Mesodermal cell (in vitro differentiated cells): ENCODE measurements around the gene PPY.
"Not testable (repeated sequence)": the region's sequence is repeated elsewhere in the genome, so short reads cannot be mapped to it uniquely, and the experiment has no call there.

ENCODE experiments used
- H3K27ac ChIP-seq: 2 replicates; pipeline ENCODE4 v1.7.0; 2013; ENCODE audit warnings: mild to moderate bottlenecking, low read depth, low read length, moderate library complexity; ENCODE audit not compliant: severe bottlenecking
- H3K36me3 ChIP-seq: 2 replicates; pipeline ENCODE4 v1.7.1; 2013; ENCODE audit warnings: mild to moderate bottlenecking, low read length, moderate library complexity; ENCODE audit not compliant: control insufficient read depth, insufficient read depth
- H3K4me1 ChIP-seq: one replicate; pipeline ENCODE4 v1.7.1; 2013; ENCODE audit warnings: mild to moderate bottlenecking, low read length; ENCODE audit not compliant: insufficient read depth, control insufficient read depth, poor library complexity, severe bottlenecking
- H3K4me3 ChIP-seq: 2 replicates; pipeline ENCODE4 v1.7.0; 2013; ENCODE audit warnings: low read length, control low read depth, mild to moderate bottlenecking; ENCODE audit not compliant: insufficient read depth, poor library complexity, severe bottlenecking; ENCODE audit errors: extremely low read depth
- H3K9me3 ChIP-seq: 2 replicates; pipeline ENCODE4 v1.7.1; 2013; ENCODE audit warnings: mild to moderate bottlenecking, low read length, moderate library complexity; ENCODE audit not compliant: control insufficient read depth
- WGBS, 2 experiments: methylation state at CpG; one replicate each; pipeline ENCODE4 v1.1.5; 2013; ENCODE audit warnings: missing lambda C conversion rate in 2 of 2; ENCODE audit not compliant: insufficient coverage in 2 of 2; 5-methylcytosine and 5-hydroxymethylcytosine counted together

The PPY gene

DNA sequence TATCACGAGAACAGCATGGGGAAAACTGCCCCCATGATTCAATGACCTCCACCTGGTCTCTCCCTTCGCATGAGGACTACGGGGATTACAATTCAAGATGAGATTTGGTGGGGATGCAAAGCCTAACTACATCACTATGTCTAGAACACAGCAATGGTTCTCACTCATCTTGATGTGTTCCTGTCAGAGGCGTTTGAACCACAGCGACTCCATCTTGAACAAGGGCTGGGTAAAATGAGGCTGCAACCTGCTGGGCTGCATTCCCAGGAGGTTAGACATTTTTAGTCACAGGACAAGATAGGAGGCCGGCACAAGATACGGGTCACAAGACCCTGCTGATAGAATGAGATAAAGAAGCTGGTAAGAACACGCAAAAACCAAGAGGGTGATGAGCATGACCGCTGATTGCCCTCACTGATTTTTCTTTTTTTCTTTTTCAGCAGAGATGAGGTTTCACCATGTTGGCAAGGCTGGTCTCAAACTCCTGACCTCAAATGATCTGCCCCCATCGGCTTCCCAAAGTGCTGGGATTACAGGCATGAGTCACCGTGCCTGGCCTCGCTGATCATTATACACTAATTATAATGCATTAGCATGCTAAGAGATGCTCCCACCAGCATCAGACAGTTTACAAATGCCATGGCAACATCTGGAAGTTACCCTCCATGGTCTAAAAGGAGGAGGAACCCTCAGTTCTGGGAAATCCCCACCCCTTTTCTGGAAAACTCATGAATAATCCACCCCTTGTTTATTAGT, 3.0 kb upstream of the PPY start:
- H3K36me3 ChIP-seq: no peaks in the 10 kb centered on the region
- H3K4me1 ChIP-seq: no peaks in the 10 kb centered on the region
- no peak overlapping the region for H3K27ac ChIP-seq
- 92% methylated on average over 8 to 10 of the region's 12 CpGs for WGBS, 2 experiments
- no peak overlapping the region for H3K4me3 ChIP-seq
- no peaks in the 10 kb centered on the region for H3K9me3 ChIP-seq

DNA sequence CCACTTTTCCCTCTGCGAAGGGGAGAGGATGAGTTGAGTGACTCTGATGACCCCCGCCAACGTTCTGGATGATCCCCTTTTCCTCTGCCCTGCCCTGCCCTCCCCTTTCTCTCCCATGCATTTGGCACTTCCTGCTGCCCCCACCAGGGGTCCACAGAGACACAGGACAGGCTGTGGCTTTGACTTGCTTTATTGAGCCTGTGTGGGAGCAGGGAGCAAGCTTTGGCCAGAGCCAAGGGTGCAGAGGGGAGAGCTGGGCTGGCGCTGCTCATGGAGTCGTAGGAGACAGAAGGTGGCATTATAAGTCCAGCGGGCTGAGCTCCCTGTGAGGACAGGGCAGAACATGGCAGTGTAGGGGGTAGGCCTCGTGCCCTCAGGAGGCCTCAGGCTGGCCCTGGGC, 1.6 kb downstream of the PPY start:
- Histone ChIP-seq H3K36me3 (no peaks in the 10 kb centered on the region), H3K27ac (no peak overlapping the region), H3K9me3 (no peaks in the 10 kb centered on the region), H3K4me1 (no peaks in the 10 kb centered on the region), H3K4me3 (no peak overlapping the region)
- 54% methylated on average over 2 of the region's 7 CpGs; no CpG with 5 or more reads in 1 of the 2 experiments for WGBS, 2 experiments

DNA sequence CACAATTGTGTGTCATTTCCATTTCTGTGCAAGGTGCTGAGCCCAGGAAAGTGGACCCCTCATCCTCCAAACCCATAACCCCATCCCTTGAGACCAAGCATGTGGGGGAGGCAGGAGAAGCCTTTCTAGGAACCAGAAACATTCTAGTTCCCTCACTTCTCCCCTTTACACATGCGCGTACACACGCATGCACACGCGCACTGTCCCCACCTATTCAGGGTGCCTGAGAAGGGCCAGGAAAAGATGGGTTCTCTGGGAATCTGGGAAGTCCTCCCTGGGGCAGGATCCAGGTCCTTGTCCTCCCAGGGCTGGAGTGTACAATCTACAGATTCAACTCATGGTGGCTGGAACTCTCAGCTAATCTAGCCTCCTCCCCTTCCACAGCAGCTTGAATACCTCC, 2.4 kb downstream of the PPY start:
- Histone ChIP-seq H3K9me3 (no peaks in the 10 kb centered on the region), H3K27ac (no peak overlapping the region)
- 96% methylated on average over 5 of the region's 5 CpGs; no CpG with 5 or more reads in 1 of the 2 experiments for WGBS, 2 experiments

DNA sequence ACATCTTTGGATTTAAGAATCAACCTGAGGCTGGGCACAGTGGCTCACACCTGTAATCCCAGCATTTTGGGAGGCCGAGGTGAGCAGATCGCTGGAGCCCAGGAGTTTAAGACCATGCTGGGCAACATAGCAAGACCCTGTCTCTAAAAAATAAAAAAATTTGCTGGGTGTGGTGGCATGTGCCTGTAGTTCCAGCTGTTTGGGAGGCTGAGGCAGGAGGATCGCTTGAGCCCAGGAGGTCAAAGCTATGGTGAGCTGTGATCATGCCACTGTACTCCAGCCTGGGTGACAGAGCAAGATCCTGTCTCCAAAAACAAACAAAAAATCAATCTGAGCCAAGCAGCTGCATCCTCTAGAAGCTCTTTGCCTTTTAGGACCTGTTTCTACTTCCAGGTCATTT, 2.8 kb downstream of the PPY start:
- WGBS, 2 experiments: 89 to 100% methylated on average over 2 to 3 of the region's 3 CpGs
- not testable (repeated sequence) for H3K27ac ChIP-seq, H3K4me3 ChIP-seq, H3K36me3 ChIP-seq, H3K4me1 ChIP-seq, H3K9me3 ChIP-seq

More for the DNA sequence above, 2.4 kb downstream of the PPY start:
- H3K4me1 ChIP-seq: no peaks in the 10 kb centered on the region
- H3K4me3 ChIP-seq: no peak overlapping the region
- no peaks in the 10 kb centered on the region for H3K36me3 ChIP-seq

DNA sequence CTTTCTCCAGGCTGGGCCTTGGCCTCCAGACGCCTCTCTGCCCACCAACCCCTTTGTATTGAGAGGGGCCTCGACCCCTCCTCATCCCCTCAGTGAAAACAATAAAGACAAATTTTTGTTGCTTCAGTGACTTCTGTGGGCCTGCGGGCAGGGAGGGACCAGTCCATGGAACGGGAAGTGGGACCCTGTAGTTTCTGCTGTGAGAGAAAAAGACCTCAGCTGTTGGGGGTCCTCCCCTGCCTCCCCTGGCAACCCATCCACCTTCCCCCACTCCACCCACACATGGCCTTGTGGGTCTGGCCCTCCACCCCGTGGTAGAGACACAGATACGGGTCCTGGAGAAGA, 3.5 kb downstream of the PPY start:
- 80 to 82% methylated on average over 2 of the region's 6 CpGs for WGBS, 2 experiments
- Histone ChIP-seq H3K4me1 (no peaks in the 10 kb centered on the region), H3K9me3 (no peaks in the 10 kb centered on the region), H3K36me3 (no peaks in the 10 kb centered on the region), H3K4me3 (no peak overlapping the region), H3K27ac (no peak overlapping the region)

DNA sequence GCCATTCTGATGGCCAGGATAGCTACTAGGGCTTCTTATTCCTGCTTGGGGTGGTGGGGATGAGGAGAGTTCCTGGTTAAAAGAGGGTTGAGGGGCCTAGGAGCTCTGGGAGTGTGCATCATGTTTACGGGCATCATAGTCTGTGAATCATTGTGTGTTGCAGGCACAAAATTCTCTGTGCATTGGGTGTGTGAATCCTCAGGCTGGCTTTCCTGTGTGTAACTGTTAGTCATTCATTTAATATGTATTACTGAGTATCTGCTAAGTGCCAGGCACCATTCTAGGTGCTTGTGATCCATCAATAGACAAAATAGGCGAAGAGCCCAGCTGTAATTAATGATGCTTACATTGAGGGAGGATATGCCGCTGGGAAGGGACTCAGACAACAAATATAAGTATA, 5.8 kb downstream of the PPY start:
- Histone ChIP-seq H3K4me3 (no peak overlapping the region), H3K36me3 (no peaks in the 10 kb centered on the region), H3K27ac (no peak overlapping the region), H3K9me3 (no peaks in the 10 kb centered on the region), H3K4me1 (no peaks in the 10 kb centered on the region)
- 80 to 83% methylated on average over 1 of the region's 3 CpGs for WGBS, 2 experiments

DNA sequence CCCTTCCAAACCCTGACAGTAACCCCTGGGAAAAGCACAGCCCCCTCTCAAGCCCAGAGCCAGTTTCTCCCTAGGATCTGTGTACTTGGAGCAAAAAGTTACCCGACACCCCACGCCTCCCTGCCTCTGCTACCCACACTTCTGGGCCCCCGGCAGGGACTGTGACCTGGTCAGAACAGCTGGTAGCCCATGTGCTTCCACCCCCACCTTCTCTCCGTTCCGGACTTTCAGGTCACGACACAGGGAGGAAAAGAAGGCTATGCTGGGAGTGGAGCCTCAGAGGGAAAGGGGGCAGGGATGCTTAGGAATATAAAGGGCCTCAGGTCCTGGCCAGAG, 6.4 kb downstream of the PPY start:
- no peaks in the 10 kb centered on the region for H3K4me1 ChIP-seq
- no peaks in the 10 kb centered on the region for H3K36me3 ChIP-seq
- H3K27ac ChIP-seq: no peak overlapping the region
- no peaks in the 10 kb centered on the region for H3K9me3 ChIP-seq
- WGBS, 2 experiments: 33 to 51% methylated on average over 1 to 3 of the region's 6 CpGs
- no peak overlapping the region for H3K4me3 ChIP-seq

DNA sequence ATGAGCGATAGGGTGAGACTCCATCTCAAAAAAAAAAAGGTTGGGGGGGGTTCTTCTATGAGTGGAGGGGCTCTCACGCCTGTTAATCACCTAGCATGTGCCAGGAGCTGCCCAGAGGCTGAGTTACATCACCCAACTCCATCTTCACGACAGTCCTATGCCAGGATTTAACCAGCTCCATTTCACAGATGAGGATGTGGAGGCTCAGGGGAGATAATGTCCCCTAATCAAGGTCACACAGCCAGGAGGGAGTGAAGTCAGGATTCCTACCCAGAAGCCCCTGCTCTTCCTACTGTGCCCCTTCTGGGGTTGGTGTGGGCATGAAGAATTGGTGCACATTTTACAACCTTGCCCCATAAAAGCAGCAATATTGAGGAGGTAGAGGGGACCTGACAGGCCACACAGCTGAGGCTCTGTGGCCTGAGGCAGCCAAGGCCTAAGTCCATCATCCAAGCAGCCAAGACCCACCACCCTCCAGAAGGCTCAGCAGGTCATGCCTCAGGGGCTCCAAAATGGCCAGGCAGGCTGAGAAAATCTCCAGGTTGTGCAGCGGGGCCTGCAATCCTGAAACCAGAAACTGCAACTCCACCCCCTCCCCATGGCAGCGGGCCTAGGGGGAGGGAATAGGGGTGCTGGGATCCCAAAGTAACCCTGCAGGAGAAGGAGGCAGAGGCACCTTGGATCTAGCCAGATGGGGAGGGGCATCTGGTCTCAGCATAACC, 6.9 kb downstream of the PPY start:
- 69% methylated on average over 2 of the region's 5 CpGs; no CpG with 5 or more reads in 1 of the 2 experiments for WGBS, 2 experiments
- no peak overlapping the region for H3K4me3 ChIP-seq
- H3K9me3 ChIP-seq: no peaks in the 10 kb centered on the region
- no peaks in the 10 kb centered on the region for H3K4me1 ChIP-seq
- no peaks in the 10 kb centered on the region for H3K36me3 ChIP-seq
- H3K27ac ChIP-seq: no peak overlapping the region

DNA sequence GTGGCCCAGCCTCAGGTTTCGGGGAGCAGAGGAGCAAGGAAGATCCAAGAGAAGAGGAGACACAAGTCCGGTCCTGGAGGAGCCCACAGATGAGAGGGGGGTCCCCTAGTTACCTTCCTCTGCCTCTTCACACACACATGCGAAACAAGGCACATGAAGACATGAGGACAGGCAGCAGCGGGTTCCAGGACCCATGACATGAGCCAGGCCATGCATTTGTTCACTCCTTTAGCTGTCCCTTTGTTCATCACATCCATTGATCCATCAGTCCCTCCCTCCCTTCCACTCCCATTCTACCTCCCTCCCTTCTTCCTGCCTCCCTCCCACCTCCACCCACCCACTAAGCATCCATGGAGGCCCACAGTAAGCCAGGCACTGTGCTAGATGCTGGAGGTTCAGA, 9.4 kb downstream of the PPY start:
- no peaks in the 10 kb centered on the region for H3K36me3 ChIP-seq
- no peaks in the 10 kb centered on the region for H3K9me3 ChIP-seq
- WGBS, 2 experiments: 77 to 96% methylated on average over 3 to 4 of the region's 4 CpGs
- no peak overlapping the region for H3K4me3 ChIP-seq
- H3K4me1 ChIP-seq: no peaks in the 10 kb centered on the region
- H3K27ac ChIP-seq: no peak overlapping the region

DNA sequence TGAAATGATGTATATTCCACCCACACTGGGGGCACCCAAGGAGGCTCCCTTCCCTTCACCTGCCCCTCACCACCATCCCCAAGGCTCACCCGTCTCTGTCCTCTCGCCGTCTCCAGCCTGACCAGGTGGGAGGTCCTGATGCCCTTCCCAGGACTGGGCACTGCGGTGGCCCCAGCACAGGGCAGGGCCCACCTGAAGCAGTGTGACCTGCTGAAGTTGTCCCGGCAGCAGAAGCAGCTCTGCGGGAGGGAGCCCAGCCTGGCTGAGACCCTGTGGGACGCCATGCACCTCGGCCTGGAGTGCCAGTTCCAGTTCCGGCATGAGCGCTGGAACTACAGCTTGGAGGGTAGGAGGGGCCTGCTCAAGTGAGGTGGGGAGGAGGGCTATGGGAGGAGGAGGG, 9.9 kb downstream of the PPY start:
- H3K4me3 ChIP-seq: no peak overlapping the region
- 87 to 96% methylated on average over 8 to 10 of the region's 10 CpGs for WGBS, 2 experiments
- H3K27ac ChIP-seq: no peak overlapping the region
- H3K9me3 ChIP-seq: no peaks in the 10 kb centered on the region
- no peaks in the 10 kb centered on the region for H3K4me1 ChIP-seq
- H3K36me3 ChIP-seq: no peaks in the 10 kb centered on the region

DNA sequence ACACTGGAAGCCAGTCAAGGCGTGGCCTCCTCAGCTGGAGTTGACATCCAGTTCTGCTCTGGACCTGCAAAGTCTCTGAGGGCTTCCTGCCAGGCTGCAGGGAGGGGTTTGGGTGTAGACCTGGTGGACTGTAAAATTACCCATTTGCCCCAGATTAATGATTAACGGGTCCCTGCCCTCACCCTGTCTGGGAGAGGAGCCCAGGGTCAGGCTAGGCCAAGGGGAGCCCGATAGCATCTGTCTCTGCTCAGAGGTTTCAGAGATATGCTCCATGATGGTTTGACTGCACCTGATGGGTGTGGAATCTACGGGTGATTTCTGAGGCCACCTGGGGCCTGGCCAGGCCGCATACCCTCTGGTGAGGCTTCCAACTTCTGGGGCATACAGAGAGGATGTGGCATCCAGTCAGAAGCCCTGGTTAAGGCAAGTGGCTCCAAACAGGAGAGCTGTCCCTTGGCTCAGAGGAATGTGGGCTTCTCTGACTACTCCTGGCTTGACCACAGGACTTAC, 11.2 kb downstream of the PPY start:
- WGBS, 2 experiments: 90 to 95% methylated on average over 4 to 5 of the region's 5 CpGs
- H3K4me1 ChIP-seq: peaks cover 4% of the 10 kb centered on the region
- H3K27ac ChIP-seq: no peak overlapping the region
- H3K4me3 ChIP-seq: no peak overlapping the region
- H3K9me3 ChIP-seq: no peaks in the 10 kb centered on the region
- no peaks in the 10 kb centered on the region for H3K36me3 ChIP-seq
